MM.1S (cell line): ENCODE measurements around the gene CYP8B1.

Experiments
- DNase-seq: peaks from one replicate; pipeline ENCODE4 v3.0.0-alpha.2; 2015
- H2AFZ ChIP-seq: fragments of 300-600 bp; sonication (generic); 2 replicates; pipeline ENCODE4 v1.6.0; 2016; ENCODE audit warnings: antibody characterized with exemption, low read length
- H3F3A ChIP-seq: fragments of 300-600 bp; sonication (generic); 2 replicates; pipeline ENCODE4 v1.6.1; 2016; ENCODE audit warnings: mild to moderate bottlenecking, antibody characterized with exemption, low read length, moderate library complexity, mixed read lengths; ENCODE audit not compliant: insufficient read depth
- H3K27ac ChIP-seq: fragments of 300-600 bp; sonication (generic); 2 replicates; pipeline ENCODE4 v1.5.1; 2016; ENCODE audit warnings: mild to moderate bottlenecking, low read length
- H3K27me3 ChIP-seq: fragments of 300-600 bp; sonication (generic); replicated peaks from 2 replicates; pipeline ENCODE4 v1.6.0; 2016; ENCODE audit warnings: low read length; ENCODE audit not compliant: insufficient read depth
- H3K36me3 ChIP-seq: fragments of 300-600 bp; sonication (generic); replicated peaks from 2 replicates; pipeline ENCODE4 v1.6.1; 2016; ENCODE audit warnings: mild to moderate bottlenecking, low read length, mixed read lengths; ENCODE audit not compliant: insufficient read depth
- H3K4me1 ChIP-seq: fragments of 300-600 bp; sonication (generic); 2 replicates; pipeline ENCODE4 v1.6.1; 2016; ENCODE audit warnings: low read length, mixed read lengths
- H3K4me2 ChIP-seq: fragments of 300-600 bp; sonication (generic); 2 replicates; pipeline ENCODE4 v1.6.0; 2016; ENCODE audit warnings: low read depth, low read length
- H3K4me3 ChIP-seq: fragments of 300-600 bp; sonication (generic); 2 replicates; pipeline ENCODE4 v1.5.1; 2016; ENCODE audit warnings: low read length, mixed read lengths
- H3K79me2 ChIP-seq: fragments of 300-600 bp; sonication (generic); 2 replicates; pipeline ENCODE4 v1.6.1; 2016; ENCODE audit warnings: mixed run types, low read length, mixed read lengths
- H3K9ac ChIP-seq: fragments of 300-600 bp; sonication (generic); 2 replicates; pipeline ENCODE4 v1.6.1; 2016; ENCODE audit warnings: low read length, mixed read lengths
- H3K9me2 ChIP-seq: fragments of 300-600 bp; sonication (generic); replicated peaks from 2 replicates; pipeline ENCODE4 v1.6.1; 2016; ENCODE audit warnings: mild to moderate bottlenecking, low read length, mixed read lengths; ENCODE audit not compliant: insufficient read depth
- H3K9me3 ChIP-seq: fragments of 300-600 bp; sonication (generic); replicated peaks from 2 replicates; pipeline ENCODE4 v1.6.1; 2016; ENCODE audit warnings: mild to moderate bottlenecking, low read length, mixed read lengths; ENCODE audit not compliant: insufficient read depth
- H4K20me1 ChIP-seq: fragments of 300-600 bp; sonication (generic); 2 replicates; pipeline ENCODE4 v1.6.1; 2016; ENCODE audit warnings: mild to moderate bottlenecking, low read length, moderate library complexity, mixed read lengths; ENCODE audit not compliant: insufficient read depth
- CTCF ChIP-seq: fragments of 300-600 bp; sonication (generic); IDR thresholded peaks from 2 replicates; pipeline ENCODE4 v1.5.1; 2016; ENCODE audit warnings: antibody characterized with exemption, low read length, mixed read lengths
- EZH2 ChIP-seq: fragments of 300-600 bp; sonication (generic); optimal IDR thresholded peaks from 2 replicates; pipeline ENCODE3; 2017; ENCODE audit warnings: low read depth, mild to moderate bottlenecking, antibody characterized with exemption, low read length, mixed read lengths
- EZH2phosphoT487 ChIP-seq: fragments of 300-600 bp; sonication (generic); IDR thresholded peaks from 2 replicates; pipeline ENCODE4 v1.6.1; 2018; ENCODE audit warnings: antibody characterized with exemption, low read length

Gene CYP8B1

GRCh38 chr3:42876940-42877720 lies 1.5 kb upstream of the CYP8B1 start:
- no peak for TF ChIP-seq CTCF
- no peak for TF ChIP-seq EZH2phosphoT487
- TF ChIP-seq EZH2: no peak
- Histone ChIP-seq H3K9me3 (no peaks in the 10 kb centered on the region), H3K4me2 (no peak overlapping the region), H3K9ac (no peak overlapping the region), H3K9me2 (no peaks in the 10 kb centered on the region), H4K20me1 (no peaks in the 10 kb centered on the region), H3F3A (no peaks in the 10 kb centered on the region), H3K27ac (no peak overlapping the region), H3K36me3 (no peaks in the 10 kb centered on the region), H3K4me1 (no peaks in the 10 kb centered on the region), H3K4me3 (no peak overlapping the region), H3K27me3 (no peaks in the 10 kb centered on the region), H2AFZ (no peak overlapping the region), H3K79me2 (no peaks in the 10 kb centered on the region)
- no peak for DNase-seq

- H3K9ac ChIP-seq: no peak overlapping the region
- H3F3A ChIP-seq: no peaks in the 10 kb centered on the region
- TF ChIP-seq EZH2 (no peak), CTCF (no peak), EZH2phosphoT487 (no peak)
- DNase-seq: no peak
- H3K27ac ChIP-seq: no peak overlapping the region
- H3K27me3 ChIP-seq: no peaks in the 10 kb centered on the region
- H3K4me3 ChIP-seq: no peak overlapping the region
- no peak overlapping the region for H2AFZ ChIP-seq
- H3K79me2 ChIP-seq: no peaks in the 10 kb centered on the region
- H3K9me3 ChIP-seq: no peaks in the 10 kb centered on the region
- H4K20me1 ChIP-seq: no peaks in the 10 kb centered on the region
- no peaks in the 10 kb centered on the region for H3K4me1 ChIP-seq
- H3K4me2 ChIP-seq: no peak overlapping the region
- H3K36me3 ChIP-seq: no peaks in the 10 kb centered on the region
- no peaks in the 10 kb centered on the region for H3K9me2 ChIP-seq
Measured at GRCh38 chr3:42876401-42876800, 722 bp upstream of the CYP8B1 start.

- H2AFZ ChIP-seq: no peak overlapping the region
- no peaks in the 10 kb centered on the region for H4K20me1 ChIP-seq
- no peaks in the 10 kb centered on the region for H3K9me2 ChIP-seq
- no peaks in the 10 kb centered on the region for H3K4me1 ChIP-seq
- H3K79me2 ChIP-seq: no peaks in the 10 kb centered on the region
- no peaks in the 10 kb centered on the region for H3K27me3 ChIP-seq
- no peak for DNase-seq
- no peak overlapping the region for H3K27ac ChIP-seq
- no peak overlapping the region for H3K9ac ChIP-seq
- H3K4me2 ChIP-seq: no peak overlapping the region
- TF ChIP-seq CTCF (no peak), EZH2 (no peak), EZH2phosphoT487 (no peak)
- no peak overlapping the region for H3K4me3 ChIP-seq
- H3K36me3 ChIP-seq: no peaks in the 10 kb centered on the region
- no peaks in the 10 kb centered on the region for H3K9me3 ChIP-seq
- no peaks in the 10 kb centered on the region for H3F3A ChIP-seq
Measured at GRCh38 chr3:42874749-42875148, 930 bp downstream of the CYP8B1 start.
